WTC11 (cell line): ENCODE results near the gene KRT16. TPM values are rescaled to one million over a fixed set of nuclear protein-coding genes. Genes with fewer than 3 reads are reported as not detected.

Experiments used
- ATAC-seq: fragments of 200-7000 bp; cut with Tn5 transposase; 2 replicates; pipeline ENCODE4 v1.10.0; 2021; ENCODE audit warnings: mild to moderate bottlenecking, moderate library complexity
- CTCF ChIA-PET: fragments of 300-600 bp; sonication (Branson Sonifier 250); formaldehyde crosslinking; loops from one replicate; lab custom pipeline; 2021; ENCODE audit warnings: antibody characterized with exemption; lab: Charles Lee
- POLR2A ChIA-PET: fragments of 350-600 bp; sonication (Branson Sonifier 250); formaldehyde crosslinking; loops from one replicate; lab custom pipeline; 2021; ENCODE audit warnings: antibody characterized with exemption; lab: Charles Lee
- DNase-seq: peaks from one replicate; pipeline ENCODE4 v3.0.0; 2021; ENCODE audit warnings: low spot score
- H3K27ac Mint-ChIP-seq: 2 replicates; pipeline ENCODE4 v1.8.0; 2021; ENCODE audit warnings: mixed read lengths
- H3K27me3 Mint-ChIP-seq: 2 replicates; pipeline ENCODE4 v1.8.0; 2021; ENCODE audit warnings: low read depth, mild to moderate bottlenecking, moderate library complexity, mixed read lengths
- H3K36me3 Mint-ChIP-seq: 2 replicates; pipeline ENCODE4 v1.8.0; 2021; ENCODE audit warnings: mixed read lengths
- H3K4me1 Mint-ChIP-seq: 2 replicates; pipeline ENCODE4 v1.8.0; 2022; ENCODE audit warnings: mixed read lengths
- H3K4me3 Mint-ChIP-seq: 2 replicates; pipeline ENCODE4 v1.8.0; 2021; ENCODE audit warnings: mild to moderate bottlenecking, moderate library complexity, mixed read lengths
- H3K9me3 Mint-ChIP-seq: 2 replicates; pipeline ENCODE4 v1.8.0; 2021; ENCODE audit warnings: mixed read lengths
- ATF1 ChIP-seq: sonication (generic); formaldehyde crosslinking; IDR thresholded peaks from 2 replicates; pipeline ENCODE4 v1.8.1; 2023; ENCODE audit warnings: mild to moderate bottlenecking, moderate library complexity, missing genetic modification reagents
- ATF3 ChIP-seq: sonication (generic); formaldehyde crosslinking; conservative IDR thresholded peaks from 2 replicates; pipeline ENCODE4 v1.8.1; 2022; ENCODE audit warnings: mild to moderate bottlenecking, missing genetic modification reagents
- CREB1 ChIP-seq: sonication (generic); formaldehyde crosslinking; IDR thresholded peaks from 2 replicates; pipeline ENCODE4 v1.8.0; 2023; ENCODE audit warnings: mild to moderate bottlenecking, missing genetic modification reagents
- ERG ChIP-seq: fragments of 250-450 bp; sonication (Bioruptor Pico); IDR thresholded peaks from 2 replicates; pipeline ENCODE4 v1.8.0; 2021; ENCODE audit warnings: mild to moderate bottlenecking
- FOXP1 ChIP-seq: sonication (generic); formaldehyde crosslinking; IDR thresholded peaks from 2 replicates; pipeline ENCODE4 v1.8.0; 2022; ENCODE audit warnings: missing genetic modification reagents, mild to moderate bottlenecking, moderate library complexity, borderline replicate concordance
- IRF2 ChIP-seq: sonication (generic); formaldehyde crosslinking; IDR thresholded peaks from 2 replicates; pipeline ENCODE4 v1.8.0; 2022; ENCODE audit warnings: low read depth, missing genetic modification reagents, borderline replicate concordance
- MAX ChIP-seq: sonication (generic); formaldehyde crosslinking; IDR thresholded peaks from 2 replicates; pipeline ENCODE4 v1.8.0; 2022; ENCODE audit warnings: mild to moderate bottlenecking, missing genetic modification reagents
- PRRX2 ChIP-seq: fragments of 250-450 bp; sonication (Bioruptor Pico); IDR thresholded peaks from 2 replicates; pipeline ENCODE4 v1.8.0; 2021; ENCODE audit warnings: mild to moderate bottlenecking
- TCF7 ChIP-seq: sonication (generic); formaldehyde crosslinking; IDR thresholded peaks from 2 replicates; pipeline ENCODE4 v1.8.0; 2022; ENCODE audit warnings: mild to moderate bottlenecking, low read depth, missing genetic modification reagents, moderate library complexity
- TEAD1 ChIP-seq: sonication (generic); formaldehyde crosslinking; IDR thresholded peaks from 2 replicates; pipeline ENCODE4 v1.8.0; 2022; ENCODE audit warnings: mild to moderate bottlenecking, missing genetic modification reagents
- TEAD4 ChIP-seq: sonication (generic); formaldehyde crosslinking; IDR thresholded peaks from 2 replicates; pipeline ENCODE4 v1.8.0; 2022; ENCODE audit warnings: mild to moderate bottlenecking, missing genetic modification reagents
- ZBTB21 ChIP-seq: sonication (generic); formaldehyde crosslinking; IDR thresholded peaks from 2 replicates; pipeline ENCODE4 v1.8.1; 2023; ENCODE audit warnings: mild to moderate bottlenecking, missing genetic modification reagents, borderline replicate concordance
- ZNF232 ChIP-seq: sonication (generic); formaldehyde crosslinking; IDR thresholded peaks from 2 replicates; pipeline ENCODE4 v1.8.0; 2022; ENCODE audit warnings: mild to moderate bottlenecking, missing genetic modification reagents
- ZNF416 ChIP-seq: fragments of 250-450 bp; sonication (Bioruptor Pico); IDR thresholded peaks from 2 replicates; pipeline ENCODE4 v1.9.0; 2021; ENCODE audit warnings: mild to moderate bottlenecking, inconsistent platforms
- total RNA-seq: library from RNA; stranded (reverse); gene quantifications from 3 replicates; pipeline ENCODE4 v1.2.3, GENCODE V29; 2021
- TF ChIP-seq, protein P1 (sequence below): fragments of 250-450 bp; sonication (Bioruptor Pico); IDR thresholded peaks from 2 replicates; pipeline ENCODE4 v2.1.2; 2022; ENCODE audit warnings: mild to moderate bottlenecking, moderate library complexity
- TF ChIP-seq, protein P2 (sequence below): sonication (generic); formaldehyde crosslinking; IDR thresholded peaks from 2 replicates; pipeline ENCODE4 v1.8.1; 2022; ENCODE audit warnings: missing genetic modification reagents, borderline replicate concordance
- TF ChIP-seq, protein P3 (sequence below): sonication (generic); formaldehyde crosslinking; conservative IDR thresholded peaks from 2 replicates; pipeline ENCODE4 v1.8.1; 2023; ENCODE audit warnings: mild to moderate bottlenecking, low read depth, missing genetic modification reagents, moderate library complexity
- TF ChIP-seq, protein P4 (sequence below): sonication (generic); formaldehyde crosslinking; IDR thresholded peaks from 2 replicates; pipeline ENCODE4 v1.8.1; 2023; ENCODE audit warnings: mild to moderate bottlenecking, missing genetic modification reagents, moderate library complexity

KRT16 gene
- total RNA-seq, 1 experiment from 2014 or later, result not detected

DNA sequence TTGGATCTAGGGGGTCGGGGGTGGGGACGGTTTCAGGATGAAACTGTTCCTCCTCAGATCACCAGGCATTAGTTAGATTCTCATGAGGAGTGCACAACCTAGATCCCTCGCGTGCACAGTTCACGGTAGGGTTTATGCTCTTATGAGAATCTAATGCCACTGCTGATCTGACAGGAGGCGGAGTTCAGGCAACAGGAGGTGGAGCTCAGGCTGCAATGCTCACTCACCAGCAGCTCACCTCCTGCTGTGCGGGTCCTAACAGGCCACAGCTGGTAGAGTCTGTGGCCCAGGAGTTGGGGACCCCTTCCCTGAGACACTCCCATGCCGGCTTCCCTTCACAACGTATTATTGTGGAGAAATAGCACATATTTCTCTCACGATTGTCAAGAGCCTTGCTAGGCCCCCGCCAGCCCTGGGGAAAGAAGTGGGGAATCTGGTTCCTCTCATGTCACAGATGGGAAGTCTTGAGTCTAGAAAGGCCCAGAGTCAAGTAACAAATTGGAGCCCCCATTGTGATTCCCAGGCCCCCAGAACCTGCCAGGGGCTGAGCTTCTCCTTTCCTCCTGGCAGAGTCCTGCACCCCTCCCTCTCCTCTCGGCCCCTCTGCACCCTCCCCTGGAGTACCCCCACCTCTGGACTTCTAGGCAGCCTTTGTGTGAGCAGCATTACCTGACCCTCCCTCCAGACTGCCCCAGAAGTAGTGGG is 19.8 kb downstream of the KRT16 start:
- H3K27ac Mint-ChIP-seq, result no peak overlapping the region
- TF ChIP-seq TCF7 (no peak), ZNF232 (no peak), PRRX2 (CRISPR knock-in tag) (no peak), MAX (CRISPR knock-in tag) (no peak), ZBTB21 (CRISPR knock-in tag) (no peak), IRF2 (CRISPR knock-in tag) (no peak), ATF1 (CRISPR knock-in tag) (no peak), CREB1 (CRISPR knock-in tag) (no peak), ZNF416 (CRISPR knock-in tag) (no peak), TEAD1 (CRISPR knock-in tag) (no peak), FOXP1 (CRISPR knock-in tag) (no peak), TEAD4 (CRISPR knock-in tag) (no peak), ERG (CRISPR knock-in tag) (no peak), ATF3 (CRISPR knock-in tag) (no peak)
- TF ChIP-seq, protein P1, sequence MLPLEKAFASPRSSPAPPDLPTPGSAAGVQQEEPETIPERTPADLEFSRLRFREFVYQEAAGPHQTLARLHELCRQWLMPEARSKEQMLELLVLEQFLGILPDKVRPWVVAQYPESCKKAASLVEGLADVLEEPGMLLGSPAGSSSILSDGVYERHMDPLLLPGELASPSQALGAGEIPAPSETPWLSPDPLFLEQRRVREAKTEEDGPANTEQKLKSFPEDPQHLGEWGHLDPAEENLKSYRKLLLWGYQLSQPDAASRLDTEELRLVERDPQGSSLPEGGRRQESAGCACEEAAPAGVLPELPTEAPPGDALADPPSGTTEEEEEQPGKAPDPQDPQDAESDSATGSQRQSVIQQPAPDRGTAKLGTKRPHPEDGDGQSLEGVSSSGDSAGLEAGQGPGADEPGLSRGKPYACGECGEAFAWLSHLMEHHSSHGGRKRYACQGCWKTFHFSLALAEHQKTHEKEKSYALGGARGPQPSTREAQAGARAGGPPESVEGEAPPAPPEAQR, result no peak
- TF ChIP-seq, protein P2, sequence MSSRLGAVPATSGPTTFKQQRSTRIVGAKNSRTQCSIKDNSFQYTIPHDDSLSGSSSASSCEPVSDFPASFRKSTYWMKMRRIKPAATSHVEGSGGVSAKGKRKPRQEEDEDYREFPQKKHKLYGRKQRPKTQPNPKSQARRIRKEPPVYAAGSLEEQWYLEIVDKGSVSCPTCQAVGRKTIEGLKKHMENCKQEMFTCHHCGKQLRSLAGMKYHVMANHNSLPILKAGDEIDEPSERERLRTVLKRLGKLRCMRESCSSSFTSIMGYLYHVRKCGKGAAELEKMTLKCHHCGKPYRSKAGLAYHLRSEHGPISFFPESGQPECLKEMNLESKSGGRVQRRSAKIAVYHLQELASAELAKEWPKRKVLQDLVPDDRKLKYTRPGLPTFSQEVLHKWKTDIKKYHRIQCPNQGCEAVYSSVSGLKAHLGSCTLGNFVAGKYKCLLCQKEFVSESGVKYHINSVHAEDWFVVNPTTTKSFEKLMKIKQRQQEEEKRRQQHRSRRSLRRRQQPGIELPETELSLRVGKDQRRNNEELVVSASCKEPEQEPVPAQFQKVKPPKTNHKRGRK, result no peak
- TF ChIP-seq, protein P3, sequence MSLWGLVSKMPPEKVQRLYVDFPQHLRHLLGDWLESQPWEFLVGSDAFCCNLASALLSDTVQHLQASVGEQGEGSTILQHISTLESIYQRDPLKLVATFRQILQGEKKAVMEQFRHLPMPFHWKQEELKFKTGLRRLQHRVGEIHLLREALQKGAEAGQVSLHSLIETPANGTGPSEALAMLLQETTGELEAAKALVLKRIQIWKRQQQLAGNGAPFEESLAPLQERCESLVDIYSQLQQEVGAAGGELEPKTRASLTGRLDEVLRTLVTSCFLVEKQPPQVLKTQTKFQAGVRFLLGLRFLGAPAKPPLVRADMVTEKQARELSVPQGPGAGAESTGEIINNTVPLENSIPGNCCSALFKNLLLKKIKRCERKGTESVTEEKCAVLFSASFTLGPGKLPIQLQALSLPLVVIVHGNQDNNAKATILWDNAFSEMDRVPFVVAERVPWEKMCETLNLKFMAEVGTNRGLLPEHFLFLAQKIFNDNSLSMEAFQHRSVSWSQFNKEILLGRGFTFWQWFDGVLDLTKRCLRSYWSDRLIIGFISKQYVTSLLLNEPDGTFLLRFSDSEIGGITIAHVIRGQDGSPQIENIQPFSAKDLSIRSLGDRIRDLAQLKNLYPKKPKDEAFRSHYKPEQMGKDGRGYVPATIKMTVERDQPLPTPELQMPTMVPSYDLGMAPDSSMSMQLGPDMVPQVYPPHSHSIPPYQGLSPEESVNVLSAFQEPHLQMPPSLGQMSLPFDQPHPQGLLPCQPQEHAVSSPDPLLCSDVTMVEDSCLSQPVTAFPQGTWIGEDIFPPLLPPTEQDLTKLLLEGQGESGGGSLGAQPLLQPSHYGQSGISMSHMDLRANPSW (CRISPR knock-in tag), result no peak
- TF ChIP-seq, protein P4, sequence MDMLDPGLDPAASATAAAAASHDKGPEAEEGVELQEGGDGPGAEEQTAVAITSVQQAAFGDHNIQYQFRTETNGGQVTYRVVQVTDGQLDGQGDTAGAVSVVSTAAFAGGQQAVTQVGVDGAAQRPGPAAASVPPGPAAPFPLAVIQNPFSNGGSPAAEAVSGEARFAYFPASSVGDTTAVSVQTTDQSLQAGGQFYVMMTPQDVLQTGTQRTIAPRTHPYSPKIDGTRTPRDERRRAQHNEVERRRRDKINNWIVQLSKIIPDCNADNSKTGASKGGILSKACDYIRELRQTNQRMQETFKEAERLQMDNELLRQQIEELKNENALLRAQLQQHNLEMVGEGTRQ (CRISPR knock-in tag), result no peak
- TF ChIP-seq, all 79 proteins: peak for 0
- Mint-ChIP-seq H3K36me3 (no peaks in the 10 kb centered on the region), H3K9me3 (0 out of 2 replicates have a peak, but pooled peaks cover 1% of the 10 kb centered on the region), H3K4me3 (no peak overlapping the region), H3K27me3 (no peaks in the 10 kb centered on the region; the same call in 1 of the 2 replicates), H3K4me1 (peaks cover 3% of the 10 kb centered on the region)
- ChIA-PET CTCF (interaction anchor here (1.1 to 3.5 kb wide), 8 partner anchors 14 to 73 kb away, joined by 3 to 15 read pairs (median 8); no protein-coding TSS in a partner anchor), POLR2A (no interaction called here)
- DNase-seq (no peak), ATAC-seq (no peak)
